H1 (cell line): ENCODE measurements around the gene LRPPRC. TPM values are rescaled to one million over a fixed set of nuclear protein-coding genes. Genes with fewer than 3 reads are reported as not detected.

Source experiments
- CTCF ChIA-PET: fragments of 300-600 bp; sonication (Branson Sonifier 250); formaldehyde crosslinking; loops from one replicate; lab custom pipeline; 2021; ENCODE audit not compliant: partially characterized antibody; lab: Charles Lee
- POLR2A ChIA-PET: fragments of 300-600 bp; sonication (Branson Sonifier 250); formaldehyde crosslinking; loops from one replicate; lab custom pipeline; 2021; ENCODE audit warnings: inconsistent platforms; ENCODE audit not compliant: partially characterized antibody; lab: Charles Lee
- DNase-seq, 2 experiments: peaks; one replicate each; pipeline versions ENCODE4 v3.0.0 to v3.0.0-alpha.2; 2010 to 2022; ENCODE audit warnings: low spot score in 2 of 2, low read depth in 1 of 2, mixed read lengths in 1 of 2
- FAIRE-seq: peaks from 2 replicates; lab custom pipeline; 2011; peaks lifted over from hg19 to GRCh38; lab: Jason Lieb, UNC
- H2AFZ ChIP-seq: 2 replicates; pipeline ENCODE4 v1.8.1; 2012; ENCODE audit warnings: low read length, inconsistent platforms
- H2AK5ac ChIP-seq: 2 replicates; pipeline ENCODE4 v1.6.1; 2013; ENCODE audit warnings: low read depth, low read length
- H2BK120ac ChIP-seq: replicated peaks from 2 replicates; pipeline ENCODE3; 2013; ENCODE audit warnings: low read depth, low read length, inconsistent platforms
- H2BK12ac ChIP-seq: 2 replicates; pipeline ENCODE4 v1.6.1; 2013; ENCODE audit warnings: low read depth, low read length
- H2BK15ac ChIP-seq: 2 replicates; pipeline ENCODE4 v1.6.1; 2013; ENCODE audit warnings: low read length
- H2BK20ac ChIP-seq: 2 replicates; pipeline ENCODE4 v1.6.1; 2013; ENCODE audit warnings: low read length
- H2BK5ac ChIP-seq: 2 replicates; pipeline ENCODE4 v1.6.1; 2013; ENCODE audit warnings: low read depth, low read length
- H3K14ac ChIP-seq: 2 replicates; pipeline ENCODE4 v1.6.1; 2013; ENCODE audit warnings: inconsistent platforms; ENCODE audit not compliant: insufficient read length
- H3K18ac ChIP-seq: 2 replicates; pipeline ENCODE4 v1.6.1; 2013; ENCODE audit warnings: low read length; ENCODE audit errors: extremely low read depth
- H3K23ac ChIP-seq: 2 replicates; pipeline ENCODE4 v1.6.1; 2013; ENCODE audit warnings: inconsistent platforms; ENCODE audit not compliant: insufficient read length
- H3K23me2 ChIP-seq: 2 replicates; pipeline ENCODE4 v1.6.1; 2013; ENCODE audit warnings: low read depth, low read length
- H3K27ac ChIP-seq: 2 replicates; pipeline ENCODE4 v1.6.1; 2011; ENCODE audit warnings: low read depth, low read length, inconsistent platforms
- H3K27me3 ChIP-seq, 4 experiments: replicated peaks in 1 of 4; 1 replicate in 1 of 4; 2 replicates in 3 of 4; pipeline versions ENCODE4 v1.6.1 to v1.8.1; 2011 to 2013; ENCODE audit warnings: low read length in 3 of 4, mild to moderate bottlenecking in 3 of 4, inconsistent platforms in 2 of 4, mixed read lengths in 2 of 4, moderate library complexity in 1 of 4; ENCODE audit not compliant: control insufficient read depth in 3 of 4, insufficient read depth in 3 of 4; ENCODE audit errors: extremely low read depth in 1 of 4
- H3K36me3 ChIP-seq, 4 experiments: 2 replicates each; pipeline versions ENCODE4 v1.6.1 to v1.8.1; 2011 to 2013; ENCODE audit warnings: mild to moderate bottlenecking in 4 of 4, low read length in 3 of 4, moderate library complexity in 2 of 4, control low read depth in 1 of 4, inconsistent platforms in 1 of 4; ENCODE audit not compliant: insufficient read depth in 4 of 4, control insufficient read depth in 2 of 4
- H3K4ac ChIP-seq: replicated peaks from 2 replicates; pipeline ENCODE3; 2013; ENCODE audit warnings: low read length, low read depth, mixed read lengths, inconsistent platforms; ENCODE audit not compliant: insufficient read length
- H3K4me1 ChIP-seq, 4 experiments: replicated peaks in 1 of 4; 1 replicate in 1 of 4; 2 replicates in 3 of 4; pipeline versions ENCODE4 v1.6.1 to v1.8.1; 2011 to 2013; ENCODE audit warnings: low read length in 3 of 4, inconsistent platforms in 2 of 4, mixed read lengths in 1 of 4; ENCODE audit not compliant: insufficient read depth in 4 of 4, control insufficient read depth in 3 of 4
- H3K4me2 ChIP-seq, 2 experiments: 2 replicates each; pipeline versions ENCODE4 v1.6.1 to v1.8.1; 2011 to 2013; ENCODE audit warnings: low read depth in 2 of 2, low read length in 2 of 2, control low read depth in 1 of 2, inconsistent platforms in 1 of 2, mild to moderate bottlenecking in 1 of 2; ENCODE audit not compliant: insufficient read depth in 1 of 2
- H3K4me3 ChIP-seq, 4 experiments: fragments of 200-600, 300-600 bp in 1 of 4; sonication (generic), shearing (Covaris generic), sonication (Bioruptor Twin) in 1 of 4; 2 replicates each; pipeline versions ENCODE4 v1.5.1 to v1.8.1; 2011 to 2016; ENCODE audit warnings: low read length in 4 of 4, low read depth in 3 of 4, control low read depth in 2 of 4, inconsistent platforms in 2 of 4, mild to moderate bottlenecking in 2 of 4, mixed read lengths in 1 of 4, moderate library complexity in 1 of 4; ENCODE audit not compliant: insufficient read depth in 2 of 4; ENCODE audit errors: extremely low read depth in 1 of 4
- H3K56ac ChIP-seq: replicated peaks from 2 replicates; pipeline ENCODE3; 2013; ENCODE audit warnings: low read depth, mild to moderate bottlenecking, mixed read lengths, low read length, inconsistent platforms; ENCODE audit not compliant: insufficient read length
- H3K79me1 ChIP-seq: 2 replicates; pipeline ENCODE4 v1.6.1; 2013; ENCODE audit warnings: low read depth, low read length, control low read depth
- H3K79me2 ChIP-seq, 2 experiments: 2 replicates each; pipeline versions ENCODE4 v1.6.1 to v1.8.1; 2012 to 2013; ENCODE audit warnings: low read length in 2 of 2, mild to moderate bottlenecking in 2 of 2, inconsistent platforms in 1 of 2; ENCODE audit not compliant: insufficient read depth in 2 of 2, control insufficient read depth in 1 of 2
- H3K9ac ChIP-seq, 4 experiments: replicated peaks in 1 of 4; 1 replicate in 1 of 4; 2 replicates in 3 of 4; pipeline versions ENCODE4 v1.6.1 to v1.8.1; 2011 to 2013; ENCODE audit warnings: low read depth in 3 of 4, low read length in 3 of 4, control low read depth in 2 of 4, mild to moderate bottlenecking in 2 of 4, moderate library complexity in 2 of 4, inconsistent platforms in 1 of 4; ENCODE audit errors: extremely low read depth in 1 of 4
- H3K9me3 ChIP-seq, 2 experiments: 2 replicates each; pipeline versions ENCODE4 v1.6.1 to v1.8.1; 2012 to 2013; ENCODE audit warnings: mild to moderate bottlenecking in 2 of 2, moderate library complexity in 2 of 2, control low read depth in 1 of 2, inconsistent platforms in 1 of 2, low read depth in 1 of 2, low read length in 1 of 2, mixed read lengths in 1 of 2; ENCODE audit not compliant: insufficient read depth in 2 of 2
- H4K20me1 ChIP-seq, 2 experiments: replicated peaks in 1 of 2; 2 replicates each; pipeline versions ENCODE3 to v1.8.1; 2011 to 2013; ENCODE audit warnings: inconsistent platforms in 2 of 2, low read length in 2 of 2, mild to moderate bottlenecking in 1 of 2; ENCODE audit not compliant: insufficient read depth in 2 of 2, control insufficient read depth in 1 of 2
- H4K5ac ChIP-seq: 2 replicates; pipeline ENCODE4 v1.6.1; 2013; ENCODE audit warnings: low read length, low read depth, mixed read lengths, inconsistent platforms; ENCODE audit not compliant: insufficient read length
- H4K8ac ChIP-seq: 2 replicates; pipeline ENCODE4 v1.8.0; 2013; ENCODE audit warnings: mild to moderate bottlenecking, moderate library complexity, low read length, inconsistent platforms; ENCODE audit not compliant: insufficient read depth; ENCODE audit errors: extremely low read depth
- H4K91ac ChIP-seq: replicated peaks from 2 replicates; pipeline ENCODE3; 2013; ENCODE audit warnings: low read length, mixed read lengths, inconsistent platforms; ENCODE audit not compliant: insufficient read length
- CBX5 ChIP-seq: fragments of 300-800, 300-1000 bp; sonication (generic); IDR thresholded peaks from 2 replicates; pipeline ENCODE4 v1.7.1; 2016; ENCODE audit warnings: antibody characterized with exemption, low read length, low read depth
- CREB1 ChIP-seq: IDR thresholded peaks from 2 replicates; pipeline ENCODE4 v1.6.1; 2012; ENCODE audit warnings: inconsistent platforms
- EP300 ChIP-seq, 2 experiments: IDR thresholded peaks; 1 replicate in 1 of 2; 2 replicates in 1 of 2; pipeline ENCODE4 v1.6.1; 2011 to 2012; ENCODE audit warnings: low read depth in 2 of 2, low read length in 2 of 2, mild to moderate bottlenecking in 2 of 2, borderline replicate concordance in 1 of 2, inconsistent platforms in 1 of 2, moderate library complexity in 1 of 2
- FOSL1 ChIP-seq: IDR thresholded peaks from 2 replicates; pipeline ENCODE4 v1.6.1; 2011; ENCODE audit warnings: mild to moderate bottlenecking, low read depth, low read length, moderate library complexity; ENCODE audit not compliant: insufficient read depth
- POLR2AphosphoS5 ChIP-seq: IDR thresholded peaks from 2 replicates; pipeline ENCODE4 v1.6.1; 2011; ENCODE audit warnings: low read depth, low read length
- SP1 ChIP-seq: IDR thresholded peaks from 2 replicates; pipeline ENCODE4 v1.6.1; 2011; ENCODE audit warnings: low read depth, low read length
- SP2 ChIP-seq: IDR thresholded peaks from 2 replicates; pipeline ENCODE4 v1.6.1; 2012; ENCODE audit warnings: mild to moderate bottlenecking, low read length, inconsistent platforms
- TCF12 ChIP-seq: IDR thresholded peaks from 2 replicates; pipeline ENCODE4 v1.6.1; 2011; ENCODE audit warnings: low read depth, mild to moderate bottlenecking, low read length
- whole genome bisulfite sequencing, 2 experiments: shearing (Covaris generic) in 1 of 2; methylation state at CpG; one replicate each; pipeline versions ENCODE4 v1.1.6 to v1.1.7; 2013 to 2015; ENCODE audit warnings: low lambda C conversion rate in 2 of 2, mixed read lengths in 2 of 2, inconsistent platforms in 1 of 2, low coverage in 1 of 2, missing lambda C conversion rate in 1 of 2; ENCODE audit not compliant: insufficient replicate concordance in 2 of 2, insufficient coverage in 1 of 2, insufficient read length in 1 of 2; ENCODE audit errors: extremely low coverage in 1 of 2, missing lambda C conversion rate in 1 of 2; 5-methylcytosine and 5-hydroxymethylcytosine counted together
- polyA plus RNA-seq, 7 experiments: library from polyadenylated mRNA; depleted of rRNA in 3 of 7; stranded (reverse) in 5 of 7; unstranded in 2 of 7; fragments of >200 nt in 5 of 7; fragments of 200-250 nt in 2 of 7; gene quantifications; 1 replicate in 5 of 7; 2 replicates in 1 of 7; 4 replicates in 1 of 7; pipeline versions ENCODE4 v1.2.1 to v1.2.3, GENCODE V29; 2011 to 2013; ENCODE audit warnings: missing spikeins in 2 of 7, mixed read lengths in 2 of 7
- total RNA-seq: library from RNA; stranded (reverse); fragmentation: NEBNext Ultra II Directional; extraction: Animal tissue kit (Norgen Biotek cat#: 25700); gene quantifications from 2 replicates; pipeline ENCODE4 v1.2.1, GENCODE V29; 2021
- TF ChIP-seq, protein P1 (sequence below): IDR thresholded peaks from 2 replicates; pipeline ENCODE4 v1.6.1; 2012; ENCODE audit warnings: inconsistent platforms

The LRPPRC gene
- total and polyA plus RNA-seq, 2 of the 8 experiments (the other 6 are each of a cell fraction or from before 2014, with no cell fraction given), result 43.4 to 167 TPM

DNA sequence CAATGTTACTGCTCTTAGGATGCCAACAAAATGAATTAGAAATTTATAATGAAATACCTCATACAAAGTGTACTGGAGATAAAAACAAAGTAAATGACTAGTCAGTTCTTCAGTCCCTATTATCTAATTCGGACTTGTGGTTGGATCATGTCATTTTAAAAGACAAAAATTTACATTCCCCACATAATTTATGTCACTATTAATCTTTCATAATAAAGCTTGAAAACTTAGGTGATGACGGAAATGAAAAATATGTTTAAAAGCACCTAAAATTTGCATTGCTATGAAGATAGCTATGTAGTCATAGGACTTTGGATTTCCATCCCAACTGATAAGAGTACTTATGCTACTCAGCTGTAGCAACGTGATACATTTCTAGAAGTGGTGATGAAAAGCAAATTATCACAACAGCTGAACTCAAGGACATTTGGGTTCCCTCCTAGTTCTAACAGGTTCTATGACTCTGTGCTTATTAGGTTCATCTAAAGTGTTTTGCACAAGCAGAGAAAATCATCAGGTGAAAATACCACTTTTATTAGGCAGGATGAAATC is 58.4 kb downstream of the LRPPRC start:
- Histone ChIP-seq H3K56ac (no peak overlapping the region), H3K23ac (no peak overlapping the region), H3K4me1 (no peaks in the 10 kb centered on the region), H3K23me2 (no peaks in the 10 kb centered on the region), H3K14ac (no peak overlapping the region), H4K8ac (no peak overlapping the region), H3K18ac (no peak overlapping the region), H3K36me3 (peaks cover 0 to 82% (median 31%) of the 10 kb centered on the region in 4 experiments; a peak in 6 of 8 replicates), H3K27me3 (no peaks in the 10 kb centered on the region), H3K4me2 (no peak overlapping the region), H3K79me1 (no peaks in the 10 kb centered on the region), H3K4ac (no peak overlapping the region), H2BK20ac (no peak overlapping the region), H2AK5ac (no peak overlapping the region), H2BK5ac (no peak overlapping the region), H4K20me1 (peaks cover 0 to 2% of the 10 kb centered on the region in 2 experiments)
- DNase-seq, result no peak
- POLR2A ChIA-PET, result interaction anchor here (0.7 to 2.0 kb wide), 4 partner anchors 9 to 21 kb away, joined by 3 to 5 read pairs (median 3); no protein-coding TSS in a partner anchor
- no peak for TF ChIP-seq TCF12
- no peak for TF ChIP-seq CREB1
- TF ChIP-seq EP300 (IDR thresholded peaks at IDR 0.05; ENCODE audit: borderline replicate concordance in 1 of 2, low read depth in 2 of 2, low read length in 2 of 2), result no peak
- no peak for TF ChIP-seq FOSL1
- no peak for TF ChIP-seq POLR2AphosphoS5
- no peak for TF ChIP-seq SP2
- TF ChIP-seq CBX5, result no peak
- TF ChIP-seq SP1, result no peak
- TF ChIP-seq, protein P1, sequence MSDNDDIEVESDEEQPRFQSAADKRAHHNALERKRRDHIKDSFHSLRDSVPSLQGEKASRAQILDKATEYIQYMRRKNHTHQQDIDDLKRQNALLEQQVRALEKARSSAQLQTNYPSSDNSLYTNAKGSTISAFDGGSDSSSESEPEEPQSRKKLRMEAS, result no peak
- TF ChIP-seq, all 59 proteins: peak for 0
- FAIRE-seq, result no peak
- H2AFZ ChIP-seq, result no peak overlapping the region
- no peak overlapping the region for H4K91ac ChIP-seq
- no peak overlapping the region for H2BK15ac ChIP-seq
- H2BK120ac ChIP-seq, result no peak overlapping the region
- 84% methylated on average over 3 of the region's 3 CpGs; no CpG with 5 or more reads in 1 of the 2 experiments for WGBS, 2 experiments
- H3K79me2 ChIP-seq, result peaks cover 0 to 28% of the 10 kb centered on the region in 2 experiments; a peak in 2 of 4 replicates
- H2BK12ac ChIP-seq, result no peak overlapping the region
- no peak overlapping the region for H3K27ac ChIP-seq
- CTCF ChIA-PET, result interaction anchor here (0.6 to 1.8 kb wide), 2 partner anchors 14 to 31 kb away, joined by 3 to 4 read pairs; no protein-coding TSS in a partner anchor
- H4K5ac ChIP-seq, result no peak overlapping the region
- H3K9ac ChIP-seq, result no peak overlapping the region; a peak in 1 of 7 replicates
- H3K9me3 ChIP-seq, result no peaks in the 10 kb centered on the region
- no peak overlapping the region for H3K4me3 ChIP-seq
